Astrocyte (in vitro differentiated cells and primary cell): Measurements from ENCODE around the gene RAD50.

Source experiments
- CTCF ChIP-seq: IDR thresholded peaks from 2 replicates; pipeline ENCODE4 v1.5.1; 2011; ENCODE audit warnings: low read depth, mild to moderate bottlenecking, inconsistent platforms, low read length, moderate library complexity; ENCODE audit not compliant: insufficient read depth
- EZH2 ChIP-seq: IDR thresholded peaks from 2 replicates; pipeline ENCODE4 v1.6.1; 2012; ENCODE audit warnings: mild to moderate bottlenecking, low read length, inconsistent platforms; ENCODE audit not compliant: insufficient read depth

DNA sequence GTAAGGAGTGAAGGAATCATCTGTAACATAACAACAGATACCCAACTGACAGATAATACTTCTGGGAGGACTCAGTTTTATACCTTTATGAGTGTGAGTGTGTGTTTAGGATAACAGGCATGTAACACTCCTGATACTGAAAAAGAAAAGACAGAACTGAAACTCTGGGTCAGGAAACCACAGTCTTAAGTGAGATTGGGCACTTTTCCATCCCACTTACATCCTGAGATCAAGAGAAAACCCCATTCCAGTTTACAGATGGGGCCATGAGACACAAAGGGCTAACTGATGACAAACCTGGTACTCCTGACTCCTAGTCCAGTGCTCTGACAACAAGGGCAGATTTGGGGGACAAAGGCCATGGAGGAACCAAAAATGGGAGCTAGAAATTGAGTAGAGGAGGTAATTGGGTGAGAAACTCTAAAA is 31.5 kb upstream of the RAD50 start:
- TF ChIP-seq CTCF (no peak), EZH2 (no peak)
